ENCODE data around the gene SYT15. TPM values are rescaled to one million over a fixed set of nuclear protein-coding genes. Genes with fewer than 3 reads are reported as not detected.
A peak's percentile ranks its signal among the peaks of the same experiment; 100 is the strongest.

Gene SYT15
- total RNA-seq, 2 donors from 2014 or later = 2.6 to 7.1 TPM

DNA sequence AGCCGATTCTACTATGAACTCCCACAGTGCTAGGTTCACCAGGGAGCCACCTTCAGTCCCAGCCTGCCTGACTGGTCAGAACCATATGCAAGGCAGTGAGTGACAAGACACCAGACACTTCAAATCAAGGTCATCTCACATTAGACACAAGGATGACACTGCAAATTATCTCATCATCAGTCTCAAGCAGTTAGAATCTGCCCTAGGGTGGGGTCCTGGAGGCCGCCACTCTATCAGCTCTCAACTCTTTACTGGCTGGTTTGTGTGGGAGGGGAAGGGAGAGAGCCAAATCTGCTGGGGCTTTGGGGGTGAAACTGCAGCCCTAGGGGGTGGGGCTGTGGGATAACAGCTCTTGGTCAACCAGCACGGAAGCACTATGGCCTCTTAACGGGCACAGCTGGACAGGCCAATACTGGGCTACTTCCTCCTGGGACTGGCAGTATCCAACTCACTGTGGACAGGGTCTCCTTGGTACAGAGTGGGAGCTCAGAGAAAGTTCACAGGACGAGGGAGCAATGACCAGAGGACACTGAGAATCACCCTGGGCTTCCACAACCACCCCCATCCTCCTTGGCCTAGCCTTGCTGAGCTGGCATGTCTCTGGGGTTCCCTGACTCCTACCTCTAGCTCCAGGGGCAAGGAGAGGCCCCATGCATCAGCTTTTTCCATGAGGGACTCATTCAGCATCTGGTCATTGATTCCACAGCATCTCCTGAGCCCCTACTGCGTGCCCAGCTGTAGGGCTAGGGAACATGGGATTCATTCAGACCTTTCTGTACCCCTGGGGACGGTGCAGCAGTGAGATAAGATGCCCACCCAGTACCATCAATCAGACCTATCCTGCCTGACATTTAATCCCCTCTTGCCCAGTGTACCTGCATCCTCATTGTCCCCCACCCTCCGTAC is 27.9 kb upstream of the SYT15 start:
- DNase-seq (ENCODE audit: low spot score) = peak; percentile 1
- Histone ChIP-seq H3K4me1 (ENCODE audit: control insufficient read depth in 1 of 2, low read depth in 2 of 2) (peaks cover 3 to 7% of the 10 kb centered on the region in 2 donors), H3K4me3 (no peak overlapping the region), H3K27me3 (replicated peaks; ENCODE audit: insufficient read depth) (no peaks in the 10 kb centered on the region), H3K27ac (no peak overlapping the region), H3K9me3 (no peaks in the 10 kb centered on the region), H3K36me3 (no peaks in the 10 kb centered on the region)
- no peak for ATAC-seq (ENCODE audit: insufficient number of reproducible peaks, low FRiP score, low read depth)
- TF ChIP-seq, protein P1, sequence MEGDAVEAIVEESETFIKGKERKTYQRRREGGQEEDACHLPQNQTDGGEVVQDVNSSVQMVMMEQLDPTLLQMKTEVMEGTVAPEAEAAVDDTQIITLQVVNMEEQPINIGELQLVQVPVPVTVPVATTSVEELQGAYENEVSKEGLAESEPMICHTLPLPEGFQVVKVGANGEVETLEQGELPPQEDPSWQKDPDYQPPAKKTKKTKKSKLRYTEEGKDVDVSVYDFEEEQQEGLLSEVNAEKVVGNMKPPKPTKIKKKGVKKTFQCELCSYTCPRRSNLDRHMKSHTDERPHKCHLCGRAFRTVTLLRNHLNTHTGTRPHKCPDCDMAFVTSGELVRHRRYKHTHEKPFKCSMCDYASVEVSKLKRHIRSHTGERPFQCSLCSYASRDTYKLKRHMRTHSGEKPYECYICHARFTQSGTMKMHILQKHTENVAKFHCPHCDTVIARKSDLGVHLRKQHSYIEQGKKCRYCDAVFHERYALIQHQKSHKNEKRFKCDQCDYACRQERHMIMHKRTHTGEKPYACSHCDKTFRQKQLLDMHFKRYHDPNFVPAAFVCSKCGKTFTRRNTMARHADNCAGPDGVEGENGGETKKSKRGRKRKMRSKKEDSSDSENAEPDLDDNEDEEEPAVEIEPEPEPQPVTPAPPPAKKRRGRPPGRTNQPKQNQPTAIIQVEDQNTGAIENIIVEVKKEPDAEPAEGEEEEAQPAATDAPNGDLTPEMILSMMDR (IDR thresholded peaks at IDR 0.05) = no peak

DNA sequence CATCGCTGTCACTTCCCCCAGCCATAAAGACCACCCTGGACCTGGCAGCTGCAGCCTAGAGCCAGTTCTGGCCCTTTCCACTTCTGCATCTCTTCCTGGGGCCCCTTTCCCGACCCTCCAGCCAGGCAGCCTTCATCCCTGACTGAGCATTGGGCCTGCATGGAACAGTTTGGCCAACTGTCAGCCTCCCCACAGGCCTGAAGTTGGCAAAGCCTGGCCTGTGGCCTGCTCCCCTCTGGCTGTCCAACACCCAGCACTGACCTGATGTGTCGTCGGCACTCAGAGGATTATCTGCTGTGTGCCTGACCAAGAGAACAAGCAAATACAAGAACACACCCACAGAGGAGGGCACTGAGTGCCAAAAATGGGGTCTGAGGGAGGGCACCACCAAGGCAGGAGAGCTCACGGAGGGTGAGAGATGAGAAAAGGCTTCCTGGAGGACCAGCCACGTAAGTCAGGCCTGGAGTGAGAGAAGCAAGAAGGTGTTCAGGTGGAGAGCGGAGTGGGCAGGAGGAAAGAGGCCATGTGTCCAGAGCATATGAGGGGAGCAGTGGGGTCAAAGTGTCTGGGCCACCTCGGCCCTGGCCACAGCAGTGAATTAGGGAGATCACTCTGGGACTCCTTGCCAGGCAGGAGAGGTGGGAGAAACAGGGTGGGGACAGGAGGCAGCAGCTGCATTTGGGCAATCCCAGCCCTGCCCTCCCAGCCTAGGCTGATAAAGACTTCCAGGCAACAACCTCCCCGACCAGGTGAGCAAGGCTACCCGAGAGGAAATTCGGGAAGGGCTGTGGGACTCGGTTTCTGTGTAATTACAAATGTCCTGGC is 27.0 kb upstream of the SYT15 start:
- Histone ChIP-seq H3K9me3 (no peaks in the 10 kb centered on the region), H3K27ac (no peak overlapping the region), H3K4me1 (ENCODE audit: control insufficient read depth in 1 of 2, low read depth in 2 of 2) (peaks cover 7 to 15% of the 10 kb centered on the region in 2 donors), H3K27me3 (replicated peaks; ENCODE audit: insufficient read depth) (no peaks in the 10 kb centered on the region), H3K4me3 (no peak overlapping the region), H3K36me3 (no peaks in the 10 kb centered on the region)
- ATAC-seq (ENCODE audit: insufficient number of reproducible peaks, low FRiP score, low read depth) (no peak), DNase-seq (ENCODE audit: low spot score) (peak; percentile 2)
- TF ChIP-seq, protein P1 (IDR thresholded peaks at IDR 0.05) = no peak

DNA sequence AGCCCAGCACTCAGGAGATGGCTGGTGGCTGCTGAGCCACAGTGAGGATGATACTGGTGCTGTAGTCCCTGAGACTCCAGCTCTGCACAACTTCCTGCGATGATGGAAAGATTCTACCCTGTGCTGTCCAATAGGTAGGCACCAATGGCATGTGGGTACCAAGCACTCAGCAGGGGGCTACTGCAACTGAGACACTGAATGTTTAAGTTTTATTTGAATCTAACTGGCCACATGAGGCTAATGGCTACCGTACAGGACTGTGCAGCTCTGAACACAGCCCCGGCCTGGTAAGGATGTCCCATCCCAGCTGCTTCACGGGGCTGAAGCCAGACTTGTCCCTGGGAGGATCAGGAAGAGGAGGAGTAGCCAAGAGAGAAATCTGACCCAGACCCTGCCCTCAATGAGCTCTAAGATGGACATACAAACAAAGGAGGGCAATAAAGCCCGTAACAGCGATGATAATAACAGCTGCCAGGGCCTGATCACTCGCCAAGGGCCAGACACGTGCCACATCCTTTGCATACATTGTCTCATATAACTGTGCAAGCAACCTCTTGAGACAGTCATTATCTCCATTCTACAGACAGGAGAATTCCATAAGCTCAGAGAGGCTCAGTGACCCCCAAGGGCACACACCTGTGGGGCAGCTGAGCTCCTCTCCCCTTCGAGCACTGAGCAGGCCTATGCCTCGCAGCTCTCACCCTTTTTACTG is 26.2 kb upstream of the SYT15 start:
- no peak overlapping the region for H3K27ac ChIP-seq
- H3K4me3 ChIP-seq = no peak overlapping the region
- H3K27me3 ChIP-seq (replicated peaks; ENCODE audit: insufficient read depth) = no peaks in the 10 kb centered on the region
- TF ChIP-seq, protein P1 (IDR thresholded peaks at IDR 0.05) = no peak
- no peak for ATAC-seq (ENCODE audit: insufficient number of reproducible peaks, low FRiP score, low read depth)
- peaks cover 7 to 17% of the 10 kb centered on the region in 2 donors for H3K4me1 ChIP-seq (ENCODE audit: control insufficient read depth in 1 of 2, low read depth in 2 of 2)
- no peak for DNase-seq (ENCODE audit: low spot score)
- H3K9me3 ChIP-seq = no peaks in the 10 kb centered on the region
- H3K36me3 ChIP-seq = no peaks in the 10 kb centered on the region

DNA sequence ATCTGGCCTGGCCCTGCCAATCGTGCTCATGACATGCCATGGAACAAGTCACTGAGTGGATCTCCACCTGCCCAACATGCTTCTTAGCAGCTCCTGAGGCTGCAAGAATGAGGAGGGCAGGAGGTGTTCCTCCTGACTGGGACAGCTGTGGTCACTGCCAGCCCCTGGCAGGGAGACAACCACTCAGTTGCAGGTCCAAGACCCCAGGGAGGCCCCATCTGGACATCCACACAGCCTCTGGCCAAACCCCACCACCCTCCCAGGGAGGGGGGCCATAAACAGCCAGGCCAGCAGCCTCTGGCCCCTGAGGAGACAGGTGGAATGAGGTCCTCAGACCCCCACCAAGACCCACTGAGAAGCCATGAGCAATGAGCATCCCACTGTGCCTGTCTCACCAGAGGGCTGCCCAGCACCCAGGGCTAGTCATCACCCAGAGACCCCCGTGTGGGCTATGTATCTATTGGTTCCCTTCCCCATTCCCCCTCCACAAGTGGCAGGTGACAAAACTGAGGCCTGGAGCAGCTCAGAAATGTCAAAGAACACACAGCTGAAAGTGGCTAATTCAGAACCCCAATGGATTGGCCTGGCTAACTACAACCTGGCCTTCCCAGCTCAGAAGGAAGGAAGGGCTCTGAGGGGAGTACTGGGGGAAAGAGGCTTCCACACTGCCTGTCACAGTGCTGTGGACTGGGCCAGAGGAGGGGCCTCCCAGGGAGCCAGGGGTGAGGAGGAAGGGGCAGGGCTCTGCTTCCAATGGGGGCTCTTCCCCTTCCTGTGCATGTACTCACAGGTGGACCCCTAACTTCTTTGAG is 25.5 kb upstream of the SYT15 start:
- DNase-seq (ENCODE audit: low spot score) (no peak), ATAC-seq (ENCODE audit: insufficient number of reproducible peaks, low FRiP score, low read depth) (no peak)
- peaks cover 7 to 17% of the 10 kb centered on the region in 2 donors for H3K4me1 ChIP-seq (ENCODE audit: control insufficient read depth in 1 of 2, low read depth in 2 of 2)

More for the DNA sequence above, 25.5 kb upstream of the SYT15 start:
- no peaks in the 10 kb centered on the region for H3K36me3 ChIP-seq
- no peak overlapping the region for H3K27ac ChIP-seq
- no peaks in the 10 kb centered on the region for H3K27me3 ChIP-seq (replicated peaks; ENCODE audit: insufficient read depth)
- no peak overlapping the region for H3K4me3 ChIP-seq
- H3K9me3 ChIP-seq = no peaks in the 10 kb centered on the region
- TF ChIP-seq, protein P1 (IDR thresholded peaks at IDR 0.05) = no peak
